ENCODE measurements around the gene ERVW-1. TPM values are rescaled to one million over a fixed set of nuclear protein-coding genes. Genes with fewer than 3 reads are reported as not detected.
A peak's percentile ranks its signal among the peaks of the same experiment; 100 is the strongest.
"Not testable (repeated sequence)": the region's sequence is repeated elsewhere in the genome, so short reads cannot be mapped to it uniquely, and the experiment has no call there.

ERVW-1 gene
- total RNA-seq, 8 experiments from 2014 or later: 0.92 to 3.8 (median 2.1) TPM

GRCh38 chr7:92485267-92485892 lies 7.6 kb upstream of the ERVW-1 start:
- Histone ChIP-seq H3K4me3 (no peak overlapping the region), H3K27ac (no peak overlapping the region), H3K4me1 (replicated peaks in 1 of 2) (no peaks in the 10 kb centered on the region)
- ATAC-seq (replicated peaks in 6 of 8): peak in 2 of 8 experiments; percentile 75 to 80
- in situ Hi-C loops (cut with MboI; ENCODE audit: low pct_unique_long_range_greater_than_20kb in 2 of 9, low sequenced_read_pairs in 9 of 9, unreplicated experiment in 9 of 9): no loop called here
- 60 to 100% (median 100%) methylated on average over 1 to 2 of the region's 2 CpGs; no CpG with 5 or more reads in 6 of the 10 experiments for WGBS, 10 experiments

- 87 to 100% (median 93%) methylated on average over 1 to 6 of the region's 6 CpGs; no CpG with 5 or more reads in 4 of the 10 experiments for WGBS, 10 experiments
- in situ Hi-C loops (cut with MboI; ENCODE audit: low pct_unique_long_range_greater_than_20kb in 2 of 9, low sequenced_read_pairs in 9 of 9, unreplicated experiment in 9 of 9); H3K27ac ChIP-seq; ATAC-seq (replicated peaks in 6 of 8); H3K4me1 ChIP-seq (replicated peaks in 1 of 2); H3K4me3 ChIP-seq: not testable (repeated sequence)
Observed at GRCh38 chr7:92484226-92484625, 6.5 kb upstream of the ERVW-1 start.

GRCh38 chr7:92483624-92484023 lies 5.9 kb upstream of the ERVW-1 start:
- WGBS, 10 experiments: 79 to 100% (median 92%) methylated on average over 1 to 5 of the region's 6 CpGs; no CpG with 5 or more reads in 2 of the 10 experiments
- H3K4me1 ChIP-seq (replicated peaks in 1 of 2); in situ Hi-C loops (cut with MboI; ENCODE audit: low pct_unique_long_range_greater_than_20kb in 2 of 9, low sequenced_read_pairs in 9 of 9, unreplicated experiment in 9 of 9); H3K27ac ChIP-seq; H3K4me3 ChIP-seq; ATAC-seq (replicated peaks in 6 of 8): not testable (repeated sequence)

GRCh38 chr7:92479146-92479545 lies 1.4 kb upstream of the ERVW-1 start:
- H3K4me3 ChIP-seq; H3K4me1 ChIP-seq (replicated peaks in 1 of 2); H3K27ac ChIP-seq; ATAC-seq (replicated peaks in 6 of 8); in situ Hi-C loops (cut with MboI; ENCODE audit: low pct_unique_long_range_greater_than_20kb in 2 of 9, low sequenced_read_pairs in 9 of 9, unreplicated experiment in 9 of 9): not testable (repeated sequence)
- WGBS, 10 experiments: 80 to 86% (median 83%) methylated on average over 1 of the region's 4 CpGs; no CpG with 5 or more reads in 7 of the 10 experiments

GRCh38 chr7:92478711-92479110 lies 965 bp upstream of the ERVW-1 start:
- ATAC-seq (replicated peaks in 6 of 8): peak in 1 of 8 experiments; percentile 63
- H3K4me1 ChIP-seq (replicated peaks in 1 of 2): no peaks in the 10 kb centered on the region
- in situ Hi-C loops (cut with MboI; ENCODE audit: low pct_unique_long_range_greater_than_20kb in 2 of 9, low sequenced_read_pairs in 9 of 9, unreplicated experiment in 9 of 9): no loop called here
- 67 to 100% (median 96%) methylated on average over 1 to 4 of the region's 4 CpGs; no CpG with 5 or more reads in 6 of the 10 experiments for WGBS, 10 experiments
- no peak overlapping the region for H3K4me3 ChIP-seq
- no peak overlapping the region for H3K27ac ChIP-seq

GRCh38 chr7:92478095-92478494 lies 349 bp upstream of the ERVW-1 start:
- 0 to 90% (median 72%) methylated on average over 1 to 6 of the region's 9 CpGs; no CpG with 5 or more reads in 1 of the 10 experiments for WGBS, 10 experiments
- no peak for ATAC-seq (replicated peaks in 6 of 8)
- in situ Hi-C loops (cut with MboI; ENCODE audit: low pct_unique_long_range_greater_than_20kb in 2 of 9, low sequenced_read_pairs in 9 of 9, unreplicated experiment in 9 of 9): no loop called here

GRCh38 chr7:92475851-92476590 lies 1.7 kb downstream of the ERVW-1 start:
- H3K4me3 ChIP-seq; ATAC-seq (replicated peaks in 6 of 8); H3K27ac ChIP-seq; H3K4me1 ChIP-seq (replicated peaks in 1 of 2); in situ Hi-C loops (cut with MboI; ENCODE audit: low pct_unique_long_range_greater_than_20kb in 2 of 9, low sequenced_read_pairs in 9 of 9, unreplicated experiment in 9 of 9): not testable (repeated sequence)
- WGBS, 10 experiments: 0 to 97% (median 90%) methylated on average over 2 to 7 of the region's 11 CpGs

More at GRCh38 chr7:92478095-92478494, 349 bp upstream of the ERVW-1 start:
- Histone ChIP-seq H3K4me1 (replicated peaks in 1 of 2) (no peaks in the 10 kb centered on the region), H3K4me3 (no peak overlapping the region), H3K27ac (no peak overlapping the region)

- ATAC-seq (replicated peaks in 6 of 8); H3K27ac ChIP-seq; H3K4me3 ChIP-seq; in situ Hi-C loops (cut with MboI; ENCODE audit: low pct_unique_long_range_greater_than_20kb in 2 of 9, low sequenced_read_pairs in 9 of 9, unreplicated experiment in 9 of 9); H3K4me1 ChIP-seq (replicated peaks in 1 of 2): not testable (repeated sequence)
- WGBS, 10 experiments: 38 to 100% (median 87%) methylated on average over 1 to 9 of the region's 12 CpGs; no CpG with 5 or more reads in 2 of the 10 experiments
Observed at GRCh38 chr7:92475261-92475770, 2.4 kb downstream of the ERVW-1 start.

- H3K4me3 ChIP-seq; ATAC-seq (replicated peaks in 6 of 8): not testable (repeated sequence)
Observed at GRCh38 chr7:92473989-92474388, 3.8 kb downstream of the ERVW-1 start.

GRCh38 chr7:92468589-92468988 lies 9.2 kb downstream of the ERVW-1 start:
- WGBS, 10 experiments: 100% methylated on average over 1 to 5 of the region's 9 CpGs; no CpG with 5 or more reads in 5 of the 10 experiments
- H3K27ac ChIP-seq; in situ Hi-C loops (cut with MboI; ENCODE audit: low pct_unique_long_range_greater_than_20kb in 2 of 9, low sequenced_read_pairs in 9 of 9, unreplicated experiment in 9 of 9); ATAC-seq (replicated peaks in 6 of 8); H3K4me3 ChIP-seq; H3K4me1 ChIP-seq (replicated peaks in 1 of 2): not testable (repeated sequence)

More at GRCh38 chr7:92473989-92474388, 3.8 kb downstream of the ERVW-1 start:
- H3K4me1 ChIP-seq (replicated peaks in 1 of 2); in situ Hi-C loops (cut with MboI; ENCODE audit: low pct_unique_long_range_greater_than_20kb in 2 of 9, low sequenced_read_pairs in 9 of 9, unreplicated experiment in 9 of 9); H3K27ac ChIP-seq: not testable (repeated sequence)
- 77 to 100% (median 100%) methylated on average over 1 to 6 of the region's 10 CpGs; no CpG with 5 or more reads in 4 of the 10 experiments for WGBS, 10 experiments

- ATAC-seq (replicated peaks in 6 of 8): no peak
- no peaks in the 10 kb centered on the region for H3K4me1 ChIP-seq (replicated peaks in 1 of 2)
- in situ Hi-C loops (cut with MboI; ENCODE audit: low pct_unique_long_range_greater_than_20kb in 2 of 9, low sequenced_read_pairs in 9 of 9, unreplicated experiment in 9 of 9): no loop called here
- H3K4me3 ChIP-seq: no peak overlapping the region
- no peak overlapping the region for H3K27ac ChIP-seq
- 67 to 100% (median 82%) methylated on average over 1 to 2 of the region's 2 CpGs; no CpG with 5 or more reads in 2 of the 10 experiments for WGBS, 10 experiments
Observed at GRCh38 chr7:92466682-92467081, 11.1 kb downstream of the ERVW-1 start.

GRCh38 chr7:92464515-92464914 lies 13.2 kb downstream of the ERVW-1 start:
- no peak overlapping the region for H3K27ac ChIP-seq
- 17 to 100% (median 67%) methylated on average over 1 to 3 of the region's 3 CpGs; no CpG with 5 or more reads in 2 of the 10 experiments for WGBS, 10 experiments
- H3K4me3 ChIP-seq: no peak overlapping the region
- no peaks in the 10 kb centered on the region for H3K4me1 ChIP-seq (replicated peaks in 1 of 2)
- no peak for ATAC-seq (replicated peaks in 6 of 8)
- in situ Hi-C loops (cut with MboI; ENCODE audit: low pct_unique_long_range_greater_than_20kb in 2 of 9, low sequenced_read_pairs in 9 of 9, unreplicated experiment in 9 of 9): no loop called here

- 58 to 100% (median 97%) methylated on average over 1 to 2 of the region's 3 CpGs; no CpG with 5 or more reads in 4 of the 10 experiments for WGBS, 10 experiments
- in situ Hi-C loops (cut with MboI; ENCODE audit: low pct_unique_long_range_greater_than_20kb in 2 of 9, low sequenced_read_pairs in 9 of 9, unreplicated experiment in 9 of 9): no loop called here
- Histone ChIP-seq H3K4me3 (no peak overlapping the region), H3K27ac (no peak overlapping the region), H3K4me1 (replicated peaks in 1 of 2) (no peaks in the 10 kb centered on the region)
- peak in 3 of 8 experiments; percentile 52 to 63 (median 54) for ATAC-seq (replicated peaks in 6 of 8)
Observed at GRCh38 chr7:92462560-92462959, 15.2 kb downstream of the ERVW-1 start.
